MM.1S (cell line): ENCODE data around the gene KIAA1328.

Experiments
- DNase-seq: peaks from one replicate; pipeline ENCODE4 v3.0.0-alpha.2; 2015
- H2AFZ ChIP-seq: fragments of 300-600 bp; sonication (generic); 2 replicates; pipeline ENCODE4 v1.6.0; 2016; ENCODE audit warnings: antibody characterized with exemption, low read length
- H3F3A ChIP-seq: fragments of 300-600 bp; sonication (generic); 2 replicates; pipeline ENCODE4 v1.6.1; 2016; ENCODE audit warnings: mild to moderate bottlenecking, antibody characterized with exemption, low read length, moderate library complexity, mixed read lengths; ENCODE audit not compliant: insufficient read depth
- H3K27ac ChIP-seq: fragments of 300-600 bp; sonication (generic); 2 replicates; pipeline ENCODE4 v1.5.1; 2016; ENCODE audit warnings: mild to moderate bottlenecking, low read length
- H3K27me3 ChIP-seq: fragments of 300-600 bp; sonication (generic); replicated peaks from 2 replicates; pipeline ENCODE4 v1.6.0; 2016; ENCODE audit warnings: low read length; ENCODE audit not compliant: insufficient read depth
- H3K36me3 ChIP-seq: fragments of 300-600 bp; sonication (generic); replicated peaks from 2 replicates; pipeline ENCODE4 v1.6.1; 2016; ENCODE audit warnings: mild to moderate bottlenecking, low read length, mixed read lengths; ENCODE audit not compliant: insufficient read depth
- H3K4me1 ChIP-seq: fragments of 300-600 bp; sonication (generic); 2 replicates; pipeline ENCODE4 v1.6.1; 2016; ENCODE audit warnings: low read length, mixed read lengths
- H3K4me2 ChIP-seq: fragments of 300-600 bp; sonication (generic); 2 replicates; pipeline ENCODE4 v1.6.0; 2016; ENCODE audit warnings: low read depth, low read length
- H3K4me3 ChIP-seq: fragments of 300-600 bp; sonication (generic); 2 replicates; pipeline ENCODE4 v1.5.1; 2016; ENCODE audit warnings: low read length, mixed read lengths
- H3K79me2 ChIP-seq: fragments of 300-600 bp; sonication (generic); 2 replicates; pipeline ENCODE4 v1.6.1; 2016; ENCODE audit warnings: mixed run types, low read length, mixed read lengths
- H3K9ac ChIP-seq: fragments of 300-600 bp; sonication (generic); 2 replicates; pipeline ENCODE4 v1.6.1; 2016; ENCODE audit warnings: low read length, mixed read lengths
- H3K9me2 ChIP-seq: fragments of 300-600 bp; sonication (generic); replicated peaks from 2 replicates; pipeline ENCODE4 v1.6.1; 2016; ENCODE audit warnings: mild to moderate bottlenecking, low read length, mixed read lengths; ENCODE audit not compliant: insufficient read depth
- H3K9me3 ChIP-seq: fragments of 300-600 bp; sonication (generic); replicated peaks from 2 replicates; pipeline ENCODE4 v1.6.1; 2016; ENCODE audit warnings: mild to moderate bottlenecking, low read length, mixed read lengths; ENCODE audit not compliant: insufficient read depth
- H4K20me1 ChIP-seq: fragments of 300-600 bp; sonication (generic); 2 replicates; pipeline ENCODE4 v1.6.1; 2016; ENCODE audit warnings: mild to moderate bottlenecking, low read length, moderate library complexity, mixed read lengths; ENCODE audit not compliant: insufficient read depth
- CTCF ChIP-seq: fragments of 300-600 bp; sonication (generic); IDR thresholded peaks from 2 replicates; pipeline ENCODE4 v1.5.1; 2016; ENCODE audit warnings: antibody characterized with exemption, low read length, mixed read lengths
- EZH2 ChIP-seq: fragments of 300-600 bp; sonication (generic); optimal IDR thresholded peaks from 2 replicates; pipeline ENCODE3; 2017; ENCODE audit warnings: low read depth, mild to moderate bottlenecking, antibody characterized with exemption, low read length, mixed read lengths
- EZH2phosphoT487 ChIP-seq: fragments of 300-600 bp; sonication (generic); IDR thresholded peaks from 2 replicates; pipeline ENCODE4 v1.6.1; 2018; ENCODE audit warnings: antibody characterized with exemption, low read length

KIAA1328 gene

DNA sequence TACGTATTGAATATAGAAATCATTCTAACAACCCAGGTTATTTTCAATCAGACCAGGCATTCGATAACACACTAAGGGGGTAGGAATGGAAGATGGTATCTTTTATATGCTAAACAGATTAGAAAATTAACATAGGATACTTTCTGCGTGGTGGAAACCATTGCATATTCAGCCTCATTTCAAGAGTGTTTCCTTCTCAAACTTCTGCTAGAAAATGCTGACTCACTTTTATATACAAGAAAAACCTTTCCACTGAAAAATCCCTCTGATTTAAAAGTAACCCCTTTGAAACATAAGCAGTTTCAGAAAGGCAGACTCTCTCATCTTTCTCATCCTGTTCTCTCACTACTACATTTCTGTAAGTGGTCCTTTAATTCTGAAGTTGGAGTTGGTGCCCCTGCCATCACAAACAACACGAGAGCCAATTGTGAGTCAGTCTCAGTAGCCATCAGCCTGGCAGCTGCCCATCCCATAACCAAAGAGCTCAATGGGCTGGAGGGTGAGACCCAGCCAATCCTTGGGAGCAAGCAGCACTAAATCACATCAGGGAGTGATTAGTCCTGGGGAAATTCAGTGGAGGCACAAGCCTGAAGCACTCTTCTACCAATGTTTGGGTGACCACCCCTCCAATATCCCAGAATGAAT, 393.5 kb downstream of the KIAA1328 start:
- TF ChIP-seq EZH2 (no peak), EZH2phosphoT487 (no peak), CTCF (no peak)
- Histone ChIP-seq H3K36me3 (no peaks in the 10 kb centered on the region), H3K9me3 (no peaks in the 10 kb centered on the region), H4K20me1 (no peaks in the 10 kb centered on the region), H3F3A (no peaks in the 10 kb centered on the region), H3K79me2 (no peaks in the 10 kb centered on the region), H3K27ac (no peak overlapping the region), H3K9me2 (no peaks in the 10 kb centered on the region), H3K9ac (no peak overlapping the region), H3K4me1 (peaks cover 3% of the 10 kb centered on the region; the same call in 1 of the 2 replicates), H3K27me3 (no peaks in the 10 kb centered on the region), H3K4me2 (no peak overlapping the region), H3K4me3 (no peak overlapping the region), H2AFZ (no peak overlapping the region)
- peak; percentile 12 for DNase-seq

GRCh38 chr18:37222999-37223378, 394.1 kb downstream of the KIAA1328 start:
- no peaks in the 10 kb centered on the region for H3K9me3 ChIP-seq
- no peak overlapping the region for H3K4me2 ChIP-seq
- no peak for DNase-seq
- peaks cover 3% of the 10 kb centered on the region; the same call in 1 of the 2 replicates for H3K4me1 ChIP-seq
- H3K4me3 ChIP-seq: no peak overlapping the region
- H3K9ac ChIP-seq: no peak overlapping the region
- no peaks in the 10 kb centered on the region for H3K9me2 ChIP-seq
- no peaks in the 10 kb centered on the region for H3F3A ChIP-seq
- H3K27me3 ChIP-seq: no peaks in the 10 kb centered on the region
- no peaks in the 10 kb centered on the region for H3K36me3 ChIP-seq
- H4K20me1 ChIP-seq: no peaks in the 10 kb centered on the region
- no peak overlapping the region for H3K27ac ChIP-seq
- no peaks in the 10 kb centered on the region for H3K79me2 ChIP-seq
- H2AFZ ChIP-seq: no peak overlapping the region
- no peak for TF ChIP-seq CTCF
- TF ChIP-seq EZH2phosphoT487: no peak
- no peak for TF ChIP-seq EZH2

DNA sequence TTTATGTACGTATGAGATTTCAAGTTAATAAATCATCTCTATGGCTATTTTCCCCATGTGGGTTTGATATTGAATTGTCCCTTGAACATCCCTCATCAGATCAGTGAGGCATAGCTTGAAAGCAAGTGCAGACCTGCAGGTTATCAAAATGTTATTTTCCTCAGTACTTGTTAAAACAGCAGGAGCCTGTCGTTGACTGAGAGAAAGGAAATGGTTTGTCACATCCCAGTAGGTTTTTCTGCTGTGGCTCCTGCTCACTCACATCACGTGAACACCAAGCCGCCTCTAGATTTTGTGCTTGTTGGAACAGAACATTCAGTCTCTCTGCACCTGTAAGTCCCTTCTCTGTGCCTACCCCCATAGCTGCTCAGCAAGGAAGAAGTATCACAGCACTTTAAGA, 396.4 kb downstream of the KIAA1328 start:
- Histone ChIP-seq H4K20me1 (no peaks in the 10 kb centered on the region), H3K4me2 (no peak overlapping the region), H3K4me1 (peaks cover 3% of the 10 kb centered on the region; the same call in 1 of the 2 replicates), H2AFZ (no peak overlapping the region), H3F3A (no peaks in the 10 kb centered on the region), H3K79me2 (no peaks in the 10 kb centered on the region), H3K27ac (no peak overlapping the region), H3K27me3 (no peaks in the 10 kb centered on the region), H3K4me3 (no peak overlapping the region), H3K36me3 (no peaks in the 10 kb centered on the region), H3K9me3 (no peaks in the 10 kb centered on the region), H3K9me2 (no peaks in the 10 kb centered on the region), H3K9ac (no peak overlapping the region)
- no peak for DNase-seq
- TF ChIP-seq CTCF (no peak), EZH2phosphoT487 (no peak), EZH2 (no peak)
